B cell (primary cell): ENCODE measurements around the gene PLEKHO1.

Source experiments
- EZH2 ChIP-seq: IDR thresholded peaks from 2 replicates; pipeline ENCODE4 v1.6.1; 2012; ENCODE audit warnings: borderline replicate concordance, low read depth, mild to moderate bottlenecking, moderate library complexity, low read length; ENCODE audit not compliant: insufficient read depth, poor library complexity, severe bottlenecking
- TF ChIP-seq, protein P1 (sequence below): fragments of 200-600 bp; IDR thresholded peaks from one replicate; pipeline ENCODE4 v1.8.0; 2022; ENCODE audit warnings: antibody characterized with exemption, mild to moderate bottlenecking

DNA sequence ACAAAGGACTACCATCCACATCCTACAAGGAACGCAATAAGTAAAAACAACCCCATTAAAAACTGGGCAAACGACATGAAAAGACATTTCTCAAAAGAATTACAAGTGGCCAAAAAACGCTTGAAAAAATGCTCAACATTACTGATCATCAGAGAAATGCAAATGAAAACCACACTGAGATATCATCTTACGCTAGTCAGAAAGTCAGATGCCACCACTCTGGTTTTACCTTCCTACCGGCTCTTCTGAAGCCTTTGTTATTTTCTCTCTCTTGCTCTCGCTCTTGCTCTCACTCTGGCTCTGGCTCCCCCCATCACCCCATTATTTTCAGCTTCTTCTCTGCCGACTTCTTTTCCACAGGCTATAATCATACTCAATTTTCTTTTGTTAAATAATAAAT lies 43.4 kb upstream of the PLEKHO1 start:
- TF ChIP-seq, protein P1, sequence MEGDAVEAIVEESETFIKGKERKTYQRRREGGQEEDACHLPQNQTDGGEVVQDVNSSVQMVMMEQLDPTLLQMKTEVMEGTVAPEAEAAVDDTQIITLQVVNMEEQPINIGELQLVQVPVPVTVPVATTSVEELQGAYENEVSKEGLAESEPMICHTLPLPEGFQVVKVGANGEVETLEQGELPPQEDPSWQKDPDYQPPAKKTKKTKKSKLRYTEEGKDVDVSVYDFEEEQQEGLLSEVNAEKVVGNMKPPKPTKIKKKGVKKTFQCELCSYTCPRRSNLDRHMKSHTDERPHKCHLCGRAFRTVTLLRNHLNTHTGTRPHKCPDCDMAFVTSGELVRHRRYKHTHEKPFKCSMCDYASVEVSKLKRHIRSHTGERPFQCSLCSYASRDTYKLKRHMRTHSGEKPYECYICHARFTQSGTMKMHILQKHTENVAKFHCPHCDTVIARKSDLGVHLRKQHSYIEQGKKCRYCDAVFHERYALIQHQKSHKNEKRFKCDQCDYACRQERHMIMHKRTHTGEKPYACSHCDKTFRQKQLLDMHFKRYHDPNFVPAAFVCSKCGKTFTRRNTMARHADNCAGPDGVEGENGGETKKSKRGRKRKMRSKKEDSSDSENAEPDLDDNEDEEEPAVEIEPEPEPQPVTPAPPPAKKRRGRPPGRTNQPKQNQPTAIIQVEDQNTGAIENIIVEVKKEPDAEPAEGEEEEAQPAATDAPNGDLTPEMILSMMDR, result no peak
- TF ChIP-seq EZH2, result no peak
